GM21447 (cell line): ENCODE data around the gene RHOC.

Experiments
- ATAC-seq: cut with Tn5 transposase; IDR thresholded peaks from one replicate; pipeline ENCODE4 v1.9.1; 2021; ENCODE audit not compliant: unreplicated experiment

Gene RHOC

GRCh38 chr1:112702420-112703261 is 4.3 kb downstream of the RHOC start:
- ATAC-seq = no peak

- ATAC-seq = no peak
These were observed 4.9 kb downstream of the RHOC start for GRCh38 chr1:112702067-112702395.

- ATAC-seq = no peak
These were observed 5.5 kb downstream of the RHOC start for GRCh38 chr1:112701227-112702066.

- ATAC-seq = peak; percentile 43
These were observed 6.4 kb downstream of the RHOC start for GRCh38 chr1:112700290-112701226.

GRCh38 chr1:112699425-112700144 is 7.3 kb downstream of the RHOC start:
- ATAC-seq = no peak

GRCh38 chr1:112698366-112699310 is 8.3 kb downstream of the RHOC start:
- ATAC-seq = no peak

- ATAC-seq = no peak
These were observed 9.1 kb downstream of the RHOC start for GRCh38 chr1:112697781-112698201.

- ATAC-seq = no peak
These were observed 10.2 kb downstream of the RHOC start for GRCh38 chr1:112696578-112697314.

- ATAC-seq = no peak
These were observed 11.7 kb downstream of the RHOC start for GRCh38 chr1:112695276-112695675.

GRCh38 chr1:112694363-112694929 is 12.5 kb downstream of the RHOC start:
- no peak for ATAC-seq

GRCh38 chr1:112693821-112694220 is 13.1 kb downstream of the RHOC start:
- ATAC-seq = no peak

GRCh38 chr1:112692681-112693080 is 14.2 kb downstream of the RHOC start:
- ATAC-seq = no peak

GRCh38 chr1:112689842-112690237 is 17.1 kb downstream of the RHOC start:
- ATAC-seq = no peak

- ATAC-seq = no peak
These were observed 17.6 kb downstream of the RHOC start for GRCh38 chr1:112689196-112689841.

GRCh38 chr1:112688781-112689193 is 18.1 kb downstream of the RHOC start:
- ATAC-seq = no peak

GRCh38 chr1:112687785-112688496 is 19.0 kb downstream of the RHOC start:
- no peak for ATAC-seq

GRCh38 chr1:112687361-112687760 is 19.6 kb downstream of the RHOC start:
- ATAC-seq = no peak
